Prostate gland (tissue), 2 donors: Measurements from ENCODE around the gene GADD45B.

Source experiments
- CTCF ChIP-seq, 4 experiments: fragments of 200-600 bp in 2 of 4; fragments of 450-650 bp in 2 of 4; sonication (generic) in 2 of 4; IDR thresholded peaks; 1 replicate in 3 of 4; 2 replicates in 1 of 4; pipeline ENCODE4 v1.5.1; 2016 to 2019; ENCODE audit warnings: antibody characterized with exemption in 4 of 4, mild to moderate bottlenecking in 2 of 4, moderate library complexity in 2 of 4
- POLR2A ChIP-seq: fragments of 450-650 bp; IDR thresholded peaks from one replicate; pipeline ENCODE4 v1.6.1; 2016; ENCODE audit warnings: antibody characterized with exemption, mild to moderate bottlenecking

GRCh38 chr19:2484178-2484937 lies 8.4 kb downstream of the GADD45B start:
- TF ChIP-seq CTCF (IDR thresholded peaks at IDR 0.05) (no peak), POLR2A (no peak)
